Measurements from ENCODE around the gene CCDC6. TPM values are rescaled to one million over a fixed set of nuclear protein-coding genes. Genes with fewer than 3 reads are reported as not detected.

The CCDC6 gene
- total and polyA plus RNA-seq, 2 of the 8 experiments (the other 6 are each of a cell fraction or from before 2014, with no cell fraction given) = 42.2 to 74.4 TPM

DNA sequence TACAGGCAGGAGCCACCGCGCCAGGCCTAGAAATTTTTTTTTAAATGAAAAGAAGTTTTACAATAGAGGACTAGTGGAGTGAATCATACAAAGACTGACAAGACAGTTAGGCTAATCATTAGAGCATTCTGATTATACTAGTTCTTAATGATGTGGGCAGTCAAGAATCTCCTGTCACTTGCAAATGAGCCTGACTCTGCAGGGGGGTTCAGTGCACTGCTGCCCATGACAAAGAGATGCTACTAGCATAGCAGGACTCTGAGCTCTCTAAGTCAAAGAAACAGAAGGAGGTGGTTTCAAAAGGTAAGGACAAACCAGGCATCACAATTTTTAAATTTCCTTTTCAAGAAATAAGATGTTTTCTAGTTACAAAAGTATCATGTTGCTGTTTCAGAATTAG, 59.0 kb downstream of the CCDC6 start:
- Histone ChIP-seq H3K18ac (ENCODE audit: extremely low read depth, low read length) (no peak overlapping the region; the same call in 1 of the 2 replicates), H3K4me3 (ENCODE audit: extremely low read depth in 1 of 4, insufficient read depth in 2 of 4, low read depth in 3 of 4, low read length in 4 of 4) (peak overlapping the region in 1 of 4 experiments; percentile 32; a peak in 2 of 8 replicates), H2BK5ac (ENCODE audit: low read depth, low read length) (no peak overlapping the region), H3K4ac (replicated peaks; ENCODE audit: insufficient read length, low read depth, low read length) (no peak overlapping the region), H3K36me3 (ENCODE audit: control insufficient read depth in 2 of 4, insufficient read depth in 4 of 4, low read length in 3 of 4) (peaks cover 0 to 48% (median 5%) of the 10 kb centered on the region in 4 experiments; a peak in 3 of 8 replicates), H3K23ac (ENCODE audit: insufficient read length) (no peak overlapping the region), H2BK15ac (ENCODE audit: low read length) (no peak overlapping the region), H3K4me1 (replicated peaks in 1 of 4; ENCODE audit: control insufficient read depth in 3 of 4, insufficient read depth in 4 of 4, low read length in 3 of 4) (peaks cover 3 to 25% (median 16%) of the 10 kb centered on the region in 4 experiments), H3K56ac (replicated peaks; ENCODE audit: insufficient read length, low read depth, low read length) (no peak overlapping the region), H3K14ac (ENCODE audit: insufficient read length) (no peak overlapping the region), H4K5ac (ENCODE audit: insufficient read length, low read depth, low read length) (peak overlapping the region; percentile 27), H3K27ac (ENCODE audit: low read depth, low read length) (no peak overlapping the region), H3K79me1 (ENCODE audit: low read depth, low read length) (no peaks in the 10 kb centered on the region), H3K9ac (replicated peaks in 1 of 4; ENCODE audit: extremely low read depth in 1 of 4, low read depth in 3 of 4, low read length in 3 of 4) (no peak overlapping the region), H2AK5ac (ENCODE audit: low read depth, low read length) (no peak overlapping the region), H2BK12ac (ENCODE audit: low read depth, low read length) (no peak overlapping the region), H2BK20ac (ENCODE audit: low read length) (no peak overlapping the region), H3K79me2 (ENCODE audit: control insufficient read depth in 1 of 2, insufficient read depth in 2 of 2, low read length in 2 of 2) (peaks cover 3 to 29% of the 10 kb centered on the region in 2 experiments; a peak in 2 of 4 replicates), H3K9me3 (ENCODE audit: insufficient read depth in 2 of 2, low read depth in 1 of 2, low read length in 1 of 2) (no peaks in the 10 kb centered on the region), H2BK120ac (replicated peaks; ENCODE audit: low read depth, low read length) (no peak overlapping the region), H3K23me2 (ENCODE audit: low read depth, low read length) (no peaks in the 10 kb centered on the region), H4K20me1 (replicated peaks in 1 of 2; ENCODE audit: control insufficient read depth in 1 of 2, insufficient read depth in 2 of 2, low read length in 2 of 2) (peaks cover 0 to 2% of the 10 kb centered on the region in 2 experiments), H3K4me2 (ENCODE audit: insufficient read depth in 1 of 2, low read depth in 2 of 2, low read length in 2 of 2) (peak overlapping the region; percentile 58 to 63), H4K91ac (replicated peaks; ENCODE audit: insufficient read length, low read length) (no peak overlapping the region), H2AFZ (ENCODE audit: low read length) (no peak overlapping the region), H3K27me3 (replicated peaks in 1 of 4; ENCODE audit: control insufficient read depth in 3 of 4, extremely low read depth in 1 of 4, insufficient read depth in 3 of 4, low read length in 3 of 4) (no peaks in the 10 kb centered on the region), H4K8ac (ENCODE audit: extremely low read depth, insufficient read depth, low read length) (no peak overlapping the region)
- POLR2A ChIA-PET (ENCODE audit: partially characterized antibody) = interaction anchor here (0.7 to 3.2 kb wide), 7 partner anchors 11 to 138 kb away, joined by 3 to 17 read pairs (median 4); partner anchors contain the start of gene SLC16A9
- CTCF ChIA-PET (ENCODE audit: partially characterized antibody) = interaction anchor here (0.6 to 8.9 kb wide), 7 partner anchors 14 to 221 kb away, joined by 3 to 68 read pairs (median 5); partner anchors contain the start of gene CCDC6
- FAIRE-seq = peak; percentile 97
- WGBS, 2 experiments (ENCODE audit: extremely low coverage in 1 of 2, insufficient coverage in 1 of 2, insufficient read length in 1 of 2, insufficient replicate concordance in 2 of 2, low coverage in 1 of 2, low lambda C conversion rate in 2 of 2, missing lambda C conversion rate in 1 of 2) = 0% methylated on average over 2 of the region's 2 CpGs; no CpG with 5 or more reads in 1 of the 2 experiments
- peak; percentile 61 to 85 for DNase-seq (ENCODE audit: low read depth in 1 of 2, low spot score in 2 of 2)
- peak; percentile 33 to 80; a peak in 2 of 4 replicates for TF ChIP-seq SIN3A (conservative IDR thresholded peaks at IDR 0.05 in 1 of 2, IDR thresholded peaks at IDR 0.05 in 1 of 2; ENCODE audit: low read depth in 1 of 2, low read length in 2 of 2)
- TF ChIP-seq, protein P1, sequence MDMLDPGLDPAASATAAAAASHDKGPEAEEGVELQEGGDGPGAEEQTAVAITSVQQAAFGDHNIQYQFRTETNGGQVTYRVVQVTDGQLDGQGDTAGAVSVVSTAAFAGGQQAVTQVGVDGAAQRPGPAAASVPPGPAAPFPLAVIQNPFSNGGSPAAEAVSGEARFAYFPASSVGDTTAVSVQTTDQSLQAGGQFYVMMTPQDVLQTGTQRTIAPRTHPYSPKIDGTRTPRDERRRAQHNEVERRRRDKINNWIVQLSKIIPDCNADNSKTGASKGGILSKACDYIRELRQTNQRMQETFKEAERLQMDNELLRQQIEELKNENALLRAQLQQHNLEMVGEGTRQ (IDR thresholded peaks at IDR 0.05; ENCODE audit: low read length) = no peak
- TF ChIP-seq, protein P2, sequence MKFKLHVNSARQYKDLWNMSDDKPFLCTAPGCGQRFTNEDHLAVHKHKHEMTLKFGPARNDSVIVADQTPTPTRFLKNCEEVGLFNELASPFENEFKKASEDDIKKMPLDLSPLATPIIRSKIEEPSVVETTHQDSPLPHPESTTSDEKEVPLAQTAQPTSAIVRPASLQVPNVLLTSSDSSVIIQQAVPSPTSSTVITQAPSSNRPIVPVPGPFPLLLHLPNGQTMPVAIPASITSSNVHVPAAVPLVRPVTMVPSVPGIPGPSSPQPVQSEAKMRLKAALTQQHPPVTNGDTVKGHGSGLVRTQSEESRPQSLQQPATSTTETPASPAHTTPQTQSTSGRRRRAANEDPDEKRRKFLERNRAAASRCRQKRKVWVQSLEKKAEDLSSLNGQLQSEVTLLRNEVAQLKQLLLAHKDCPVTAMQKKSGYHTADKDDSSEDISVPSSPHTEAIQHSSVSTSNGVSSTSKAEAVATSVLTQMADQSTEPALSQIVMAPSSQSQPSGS (IDR thresholded peaks at IDR 0.05; ENCODE audit: low read length) = peak; percentile 68; the same call in 1 of the 2 replicates
- TF ChIP-seq HDAC2 (IDR thresholded peaks at IDR 0.05; ENCODE audit: borderline replicate concordance in 1 of 2, low read depth in 2 of 2, low read length in 2 of 2) = peak; percentile 25 to 89; a peak in 1 of 4 replicates
- TF ChIP-seq JUND (IDR thresholded peaks at IDR 0.05; ENCODE audit: low read length) = peak; percentile 79; the same call in 1 of the 2 replicates
- peak in 1 of 2 experiments; percentile 58; a peak in 1 of 3 replicates for TF ChIP-seq EP300 (IDR thresholded peaks at IDR 0.05; ENCODE audit: borderline replicate concordance in 1 of 2, low read depth in 2 of 2, low read length in 2 of 2)
- TF ChIP-seq POLR2A (IDR thresholded peaks at IDR 0.05; ENCODE audit: control extremely low read depth in 1 of 2, low read depth in 2 of 2, low read length in 2 of 2) = 0 out of 3 replicates have a peak, but pooled peaks of 1 of the 2 experiments have one; percentile 23
- TF ChIP-seq CTBP2 (IDR thresholded peaks at IDR 0.05; ENCODE audit: borderline replicate concordance, insufficient read depth, insufficient read length, low read length) = peak; percentile 73

All from H1 (cell line).